Erythroblast (primary cell): ENCODE measurements around the gene IRAK2.

Source experiments
- GATA1 ChIP-seq: IDR thresholded peaks from 2 replicates; pipeline ENCODE4 v1.6.1; 2011; ENCODE audit warnings: low read depth, mild to moderate bottlenecking, control low read depth, low read length, moderate library complexity
- POLR2A ChIP-seq: IDR thresholded peaks from 2 replicates; pipeline ENCODE4 v1.6.1; 2011; ENCODE audit warnings: mild to moderate bottlenecking, low read length

DNA sequence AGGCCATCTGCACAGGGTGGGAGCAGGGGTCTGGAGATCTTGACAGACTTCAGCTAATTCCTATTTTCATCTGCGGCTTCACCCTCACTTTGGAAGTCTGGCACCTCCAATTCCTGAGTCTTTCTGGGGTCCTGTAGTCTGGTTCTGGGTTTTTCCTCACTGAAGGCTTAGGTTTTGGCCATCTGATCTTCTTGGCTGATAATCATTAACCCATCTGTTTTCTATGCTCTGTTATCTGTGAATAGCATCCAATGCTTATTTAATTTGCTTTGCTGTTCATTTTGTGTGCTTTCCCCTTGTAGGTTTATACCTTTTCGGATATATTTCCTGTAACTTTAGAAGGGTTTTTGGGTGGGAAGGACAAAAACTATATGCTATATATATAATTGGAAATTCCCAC lies 101.1 kb downstream of the IRAK2 start:
- TF ChIP-seq POLR2A (no peak), GATA1 (no peak)
